Breast epithelium (tissue), 3 donors: ENCODE data around the gene GRB2.

Experiments
- POLR2A ChIP-seq: fragments of 450-650 bp; IDR thresholded peaks from one replicate; pipeline ENCODE4 v1.6.1; 2016; ENCODE audit warnings: antibody characterized with exemption, mild to moderate bottlenecking, moderate library complexity
- POLR2AphosphoS5 ChIP-seq, 3 donors: sonication (generic); formaldehyde crosslinking; IDR thresholded peaks; one replicate each; pipeline ENCODE4 v1.6.1; 2017; ENCODE audit warnings: antibody characterized with exemption in 3 of 3
- TF ChIP-seq, protein P1 (sequence below), 3 donors: fragments of 450-650 bp; IDR thresholded peaks; one replicate each; pipeline ENCODE4 v1.5.1; 2016 to 2017; ENCODE audit warnings: antibody characterized with exemption in 3 of 3, mild to moderate bottlenecking in 3 of 3, moderate library complexity in 3 of 3

DNA sequence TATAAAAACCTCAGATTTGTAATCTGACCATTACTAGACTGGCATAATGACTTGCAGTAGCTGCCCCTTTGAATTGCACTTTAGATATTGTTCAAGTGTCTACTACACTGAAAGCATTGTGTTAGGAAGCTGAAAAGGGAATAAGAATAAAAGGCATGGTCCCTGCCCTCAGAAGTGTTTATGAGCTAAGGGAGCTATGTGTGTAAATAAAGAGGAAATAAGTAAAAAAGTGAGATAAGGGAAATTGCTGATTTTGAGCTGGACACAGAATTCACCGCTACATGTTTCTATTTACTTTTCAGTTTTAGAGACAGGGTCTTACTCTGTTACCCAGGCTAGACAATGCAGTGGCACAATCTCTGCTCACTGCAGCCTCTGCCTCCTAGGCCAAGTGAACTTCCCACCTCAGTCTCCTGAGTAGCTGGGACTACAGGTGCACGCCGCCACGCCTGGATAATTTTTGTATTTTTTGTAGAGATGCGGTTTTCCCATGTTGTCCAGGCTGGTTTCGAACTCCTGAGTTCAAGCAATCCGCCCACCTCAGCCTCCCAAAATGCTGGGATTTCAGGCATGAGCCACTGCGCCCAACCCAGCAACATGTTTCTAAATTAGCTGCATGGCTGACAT, 57.0 kb downstream of the GRB2 start:
- TF ChIP-seq POLR2A (no peak), POLR2AphosphoS5 (IDR thresholded peaks at IDR 0.05) (no peak)
- TF ChIP-seq, protein P1, sequence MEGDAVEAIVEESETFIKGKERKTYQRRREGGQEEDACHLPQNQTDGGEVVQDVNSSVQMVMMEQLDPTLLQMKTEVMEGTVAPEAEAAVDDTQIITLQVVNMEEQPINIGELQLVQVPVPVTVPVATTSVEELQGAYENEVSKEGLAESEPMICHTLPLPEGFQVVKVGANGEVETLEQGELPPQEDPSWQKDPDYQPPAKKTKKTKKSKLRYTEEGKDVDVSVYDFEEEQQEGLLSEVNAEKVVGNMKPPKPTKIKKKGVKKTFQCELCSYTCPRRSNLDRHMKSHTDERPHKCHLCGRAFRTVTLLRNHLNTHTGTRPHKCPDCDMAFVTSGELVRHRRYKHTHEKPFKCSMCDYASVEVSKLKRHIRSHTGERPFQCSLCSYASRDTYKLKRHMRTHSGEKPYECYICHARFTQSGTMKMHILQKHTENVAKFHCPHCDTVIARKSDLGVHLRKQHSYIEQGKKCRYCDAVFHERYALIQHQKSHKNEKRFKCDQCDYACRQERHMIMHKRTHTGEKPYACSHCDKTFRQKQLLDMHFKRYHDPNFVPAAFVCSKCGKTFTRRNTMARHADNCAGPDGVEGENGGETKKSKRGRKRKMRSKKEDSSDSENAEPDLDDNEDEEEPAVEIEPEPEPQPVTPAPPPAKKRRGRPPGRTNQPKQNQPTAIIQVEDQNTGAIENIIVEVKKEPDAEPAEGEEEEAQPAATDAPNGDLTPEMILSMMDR (IDR thresholded peaks at IDR 0.05) = no peak
